HG03432 (cell line): ENCODE results near the gene ALCAM.
"Not testable (repeated sequence)": the region's sequence is repeated elsewhere in the genome, so short reads cannot be mapped to it uniquely, and the experiment has no call there.

Experiments
- ATAC-seq: cut with Tn5 transposase; IDR thresholded peaks from one replicate; pipeline ENCODE4 v1.9.1; 2021; ENCODE audit warnings: mild to moderate bottlenecking, moderate library complexity; ENCODE audit not compliant: unreplicated experiment

ALCAM gene

GRCh38 chr3:105385819-105386508 is 19.3 kb downstream of the ALCAM start:
- peak; percentile 91 for ATAC-seq

- no peak for ATAC-seq
Measured at GRCh38 chr3:105387122-105387751, 20.5 kb downstream of the ALCAM start.

- ATAC-seq = no peak
Measured at GRCh38 chr3:105388176-105388575, 21.5 kb downstream of the ALCAM start.

GRCh38 chr3:105389759-105390158 is 23.1 kb downstream of the ALCAM start:
- not testable (repeated sequence) for ATAC-seq

- not testable (repeated sequence) for ATAC-seq
Measured at GRCh38 chr3:105392598-105392997, 25.9 kb downstream of the ALCAM start.

GRCh38 chr3:105394177-105394576 is 27.5 kb downstream of the ALCAM start:
- ATAC-seq = no peak

GRCh38 chr3:105397974-105398373 is 31.3 kb downstream of the ALCAM start:
- no peak for ATAC-seq

- no peak for ATAC-seq
Measured at GRCh38 chr3:105398437-105398836, 31.7 kb downstream of the ALCAM start.

- no peak for ATAC-seq
Measured at GRCh38 chr3:105399062-105399461, 32.4 kb downstream of the ALCAM start.

- no peak for ATAC-seq
Measured at GRCh38 chr3:105399611-105400010, 32.9 kb downstream of the ALCAM start.

- no peak for ATAC-seq
Measured at GRCh38 chr3:105401254-105401653, 34.5 kb downstream of the ALCAM start.

- ATAC-seq = no peak
Measured at GRCh38 chr3:105401691-105402149, 35.0 kb downstream of the ALCAM start.

GRCh38 chr3:105402287-105402801 is 35.6 kb downstream of the ALCAM start:
- no peak for ATAC-seq

- ATAC-seq = not testable (repeated sequence)
Measured at GRCh38 chr3:105403034-105403433, 36.3 kb downstream of the ALCAM start.

GRCh38 chr3:105406268-105406667 is 39.6 kb downstream of the ALCAM start:
- no peak for ATAC-seq

- ATAC-seq = no peak
Measured at GRCh38 chr3:105409364-105409763, 42.7 kb downstream of the ALCAM start.

- no peak for ATAC-seq
Measured at GRCh38 chr3:105413343-105413887, 46.7 kb downstream of the ALCAM start.

- ATAC-seq = no peak
Measured at GRCh38 chr3:105414841-105415240, 48.1 kb downstream of the ALCAM start.

GRCh38 chr3:105415951-105416350 is 49.2 kb downstream of the ALCAM start:
- no peak for ATAC-seq

- peak; percentile 55 for ATAC-seq
Measured at GRCh38 chr3:105417525-105418289, 51.0 kb downstream of the ALCAM start.

GRCh38 chr3:105422645-105423044 is 55.9 kb downstream of the ALCAM start:
- no peak for ATAC-seq
